GM12892 (cell line): ENCODE data around the gene SRGAP2C.
"Not testable (repeated sequence)": the region's sequence is repeated elsewhere in the genome, so short reads cannot be mapped to it uniquely, and the experiment has no call there.

Experiments
- POLR2A ChIP-seq: IDR thresholded peaks from 2 replicates; pipeline ENCODE4 v1.6.1; 2011; ENCODE audit warnings: low read depth, low read length, control low read depth
- TAF1 ChIP-seq: IDR thresholded peaks from 2 replicates; pipeline ENCODE4 v1.6.1; 2011; ENCODE audit warnings: low read depth, mild to moderate bottlenecking, control low read depth, low read length, borderline replicate concordance

DNA sequence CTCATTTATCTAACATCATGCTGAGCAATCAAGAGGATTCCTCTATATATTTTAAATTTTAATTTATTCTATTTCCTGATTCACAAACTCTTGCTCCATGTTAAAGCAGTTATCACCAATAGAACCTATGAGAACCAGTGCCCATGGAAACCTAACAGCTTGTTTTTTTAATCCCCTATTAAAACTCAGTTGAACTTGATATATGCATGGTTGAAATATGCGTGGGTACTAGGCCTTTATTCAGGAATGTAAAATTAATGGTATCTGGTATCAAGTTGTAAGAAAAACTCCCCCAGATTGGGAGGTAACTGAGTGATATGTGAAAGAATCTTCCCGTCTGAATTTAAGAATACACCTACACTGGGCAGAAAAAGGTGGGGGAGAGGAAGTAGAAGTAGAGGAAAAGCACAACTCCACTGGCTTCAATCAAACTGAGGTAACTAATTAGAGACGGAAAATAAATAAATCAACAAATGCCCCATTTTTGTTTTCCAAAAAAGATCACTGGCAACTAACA, 16.6 kb upstream of the SRGAP2C start:
- not testable (repeated sequence) for TF ChIP-seq TAF1, POLR2A
